CD4-positive, alpha-beta T cell treated with Interleukin-15 for 1 hour (primary cell): Measurements from ENCODE around the gene SPOP.
A peak's percentile ranks its signal among the peaks of the same experiment; 100 is the strongest.
"Not testable (repeated sequence)": the region's sequence is repeated elsewhere in the genome, so short reads cannot be mapped to it uniquely, and the experiment has no call there.

Source experiments
- DNase-seq: peaks from one replicate; pipeline ENCODE4 v3.0.0-alpha.2; 2020

Gene SPOP

GRCh38 chr17:49694847-49695697 is 17.2 kb upstream of the SPOP start:
- peak; percentile 58 for DNase-seq

GRCh38 chr17:49692751-49693150 is 14.9 kb upstream of the SPOP start:
- no peak for DNase-seq

GRCh38 chr17:49691677-49692191 is 13.8 kb upstream of the SPOP start:
- no peak for DNase-seq

- DNase-seq: no peak
These were observed 13.3 kb upstream of the SPOP start for GRCh38 chr17:49691086-49691676.

DNA sequence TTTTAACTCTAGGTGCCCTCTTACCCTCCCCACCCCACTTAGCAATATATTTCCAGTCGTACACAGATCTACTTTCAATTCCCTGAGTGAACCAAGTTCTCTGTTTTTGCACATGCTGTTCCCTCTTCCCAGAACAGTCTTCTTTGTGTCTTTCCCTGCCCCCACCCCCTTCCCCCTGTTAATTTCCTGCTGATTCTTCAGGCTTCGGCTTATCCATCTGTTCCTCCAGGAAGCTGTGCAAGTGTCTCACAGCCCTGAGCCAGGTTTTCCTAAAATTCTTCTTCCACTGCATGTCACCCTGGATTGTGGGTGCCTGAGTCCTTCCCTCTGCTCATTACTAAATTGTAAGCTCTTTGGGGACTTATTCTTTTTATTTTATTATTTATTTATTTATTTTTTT is 12.4 kb upstream of the SPOP start:
- DNase-seq: no peak

GRCh38 chr17:49688848-49689247 is 11.0 kb upstream of the SPOP start:
- DNase-seq: no peak

GRCh38 chr17:49687878-49688491 is 10.1 kb upstream of the SPOP start:
- no peak for DNase-seq

GRCh38 chr17:49681106-49681979 is 3.4 kb upstream of the SPOP start:
- DNase-seq: no peak

GRCh38 chr17:49680314-49680713 is 2.4 kb upstream of the SPOP start:
- no peak for DNase-seq

- peak; percentile 96 for DNase-seq
These were observed 564 bp downstream of the SPOP start for GRCh38 chr17:49677134-49677932.

- peak; percentile 77 for DNase-seq
These were observed 1.5 kb downstream of the SPOP start for GRCh38 chr17:49676276-49676868.

- DNase-seq: no peak
These were observed 3.4 kb downstream of the SPOP start for GRCh38 chr17:49674507-49674906.

GRCh38 chr17:49673679-49674078 is 4.2 kb downstream of the SPOP start:
- not testable (repeated sequence) for DNase-seq

- no peak for DNase-seq
These were observed 7.3 kb downstream of the SPOP start for GRCh38 chr17:49670641-49671040.

GRCh38 chr17:49670002-49670401 is 7.9 kb downstream of the SPOP start:
- no peak for DNase-seq

DNA sequence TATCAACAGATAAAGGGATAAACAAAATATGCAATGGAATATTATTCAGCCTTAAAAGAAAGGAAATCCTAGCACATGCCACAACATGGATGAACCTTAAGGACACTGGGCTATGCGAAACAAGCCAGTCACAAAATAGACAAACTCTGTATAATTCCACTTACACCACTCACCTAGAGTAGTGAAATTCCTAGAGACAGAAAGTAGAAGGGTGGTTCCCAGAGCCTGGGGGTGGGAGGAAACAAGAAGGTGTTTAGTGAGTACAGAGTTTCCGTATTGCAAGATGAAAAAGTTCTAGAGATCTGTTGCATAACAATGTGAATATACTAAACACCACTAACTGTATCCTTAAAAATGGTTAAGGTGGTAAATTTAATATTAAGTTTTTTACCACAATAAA is 10.0 kb downstream of the SPOP start:
- no peak for DNase-seq

DNA sequence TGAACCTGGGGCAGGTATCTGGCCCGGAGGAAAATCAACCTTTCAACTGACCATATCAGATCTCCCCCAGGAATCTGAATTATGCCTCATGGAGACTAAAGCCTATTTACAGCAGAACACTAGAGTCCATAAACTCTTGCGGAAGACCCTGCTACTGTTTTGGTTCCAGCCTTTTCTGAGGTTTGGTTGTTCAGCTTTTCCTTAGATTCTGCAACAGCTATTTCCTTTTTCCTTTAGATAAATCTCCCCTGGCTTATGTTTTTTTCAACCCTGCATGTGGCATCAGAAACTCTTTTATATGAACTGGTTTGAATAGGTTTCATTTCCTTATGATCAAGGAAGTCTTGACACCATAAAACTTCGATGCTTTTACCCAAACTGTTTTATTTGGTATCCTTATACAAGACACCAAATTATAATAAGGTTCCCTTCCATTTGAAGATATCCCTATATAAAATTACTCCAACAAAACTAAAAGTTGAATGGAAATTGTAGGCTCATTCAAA is 13.1 kb downstream of the SPOP start:
- DNase-seq: no peak

DNA sequence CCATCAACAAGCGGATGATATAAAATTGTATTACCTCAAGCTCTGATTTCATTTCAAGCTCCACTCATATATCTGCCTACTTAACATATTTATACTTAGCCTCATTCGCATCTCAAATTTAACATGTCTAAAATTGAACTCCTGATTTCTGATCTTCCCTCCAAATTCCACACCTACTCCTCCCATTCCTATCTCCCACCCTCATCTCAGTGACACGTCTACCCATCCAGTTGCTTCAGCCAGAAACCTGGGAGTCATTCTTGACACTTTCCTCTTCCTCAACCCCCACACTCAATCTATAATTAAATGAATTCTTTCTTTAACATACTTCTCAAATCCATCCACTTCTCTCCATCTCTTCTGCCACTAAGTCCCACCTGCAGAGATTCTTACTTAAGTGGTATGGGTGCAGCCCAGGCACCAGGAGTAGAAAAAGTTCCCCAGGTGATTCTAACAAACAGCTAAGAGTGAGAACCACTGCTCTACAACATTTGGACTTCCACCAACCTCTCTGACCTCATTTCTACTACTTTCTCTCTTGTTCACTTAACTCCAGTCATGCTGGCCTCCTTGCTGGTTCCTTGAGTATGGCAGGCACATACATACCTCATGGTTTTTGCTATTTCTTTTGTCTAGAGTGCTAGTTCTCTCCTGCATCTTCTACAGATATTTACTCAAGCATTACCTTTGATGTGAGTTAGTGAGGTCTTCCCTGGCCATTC is 18.1 kb downstream of the SPOP start:
- DNase-seq: no peak

DNA sequence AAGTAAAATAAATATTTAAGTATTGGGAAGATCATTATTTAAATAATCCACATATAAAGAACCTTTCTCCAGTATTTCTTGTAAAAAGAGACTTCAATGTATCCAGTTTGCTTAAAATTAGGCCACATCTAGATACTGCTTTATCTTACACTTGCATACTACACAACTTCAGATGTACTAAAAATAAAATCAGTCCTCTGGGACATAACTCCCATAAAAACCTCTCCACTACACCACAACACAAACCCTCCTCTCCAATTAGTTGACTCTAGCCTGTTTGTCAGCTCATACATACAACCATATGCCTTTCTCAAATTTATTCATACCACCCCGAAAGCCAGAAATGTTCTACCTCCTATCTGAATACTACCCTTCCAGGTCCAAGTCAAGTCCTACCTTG is 21.6 kb downstream of the SPOP start:
- DNase-seq: no peak

- DNase-seq: no peak
These were observed 30.7 kb downstream of the SPOP start for GRCh38 chr17:49647256-49647585.
